ENCODE results near the gene CATSPER1.

The CATSPER1 gene

DNA sequence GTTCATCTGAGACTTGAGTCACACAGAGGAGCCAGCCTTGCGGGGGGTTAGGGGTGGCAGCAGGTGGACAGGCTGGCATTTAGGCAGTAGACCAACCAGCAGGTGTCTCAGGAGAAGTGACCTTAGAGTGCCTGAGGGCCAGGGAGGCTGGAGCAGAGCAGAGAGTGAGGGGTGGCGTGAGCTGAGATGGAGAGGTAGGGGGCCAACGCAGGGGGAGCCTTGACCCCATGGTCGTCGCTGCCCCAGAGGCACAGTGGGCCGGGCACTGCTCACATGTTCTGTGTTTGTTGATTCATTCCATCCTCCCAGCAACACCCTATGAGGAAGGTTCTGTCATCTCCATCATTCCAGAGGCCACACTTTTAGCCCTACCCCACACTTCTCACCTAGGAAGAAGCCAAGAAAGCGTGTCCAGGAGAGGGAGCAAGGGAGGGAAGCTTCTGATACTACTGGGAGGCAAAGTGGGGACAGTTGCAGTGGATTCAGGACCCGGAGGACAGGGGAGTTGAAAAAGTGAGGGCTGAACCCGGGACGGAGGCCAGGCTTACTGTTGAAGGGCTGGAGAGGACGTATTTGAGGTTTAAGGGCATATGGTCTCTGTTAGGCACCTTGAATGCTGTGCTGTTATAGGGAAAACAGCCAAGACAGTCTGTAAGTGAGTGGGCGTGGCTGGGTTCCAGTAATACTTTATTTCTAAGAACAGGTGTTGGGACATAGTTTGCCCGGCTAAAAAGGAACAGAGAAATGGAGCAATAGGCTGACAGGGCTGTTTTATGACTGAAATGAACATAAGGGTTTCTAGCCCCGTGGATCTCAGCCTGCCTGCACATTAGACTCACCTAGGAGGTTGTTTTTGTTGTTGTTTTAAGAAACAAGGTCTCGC is 57.4 kb downstream of the CATSPER1 start:
- no peak for DNase-seq

DNA sequence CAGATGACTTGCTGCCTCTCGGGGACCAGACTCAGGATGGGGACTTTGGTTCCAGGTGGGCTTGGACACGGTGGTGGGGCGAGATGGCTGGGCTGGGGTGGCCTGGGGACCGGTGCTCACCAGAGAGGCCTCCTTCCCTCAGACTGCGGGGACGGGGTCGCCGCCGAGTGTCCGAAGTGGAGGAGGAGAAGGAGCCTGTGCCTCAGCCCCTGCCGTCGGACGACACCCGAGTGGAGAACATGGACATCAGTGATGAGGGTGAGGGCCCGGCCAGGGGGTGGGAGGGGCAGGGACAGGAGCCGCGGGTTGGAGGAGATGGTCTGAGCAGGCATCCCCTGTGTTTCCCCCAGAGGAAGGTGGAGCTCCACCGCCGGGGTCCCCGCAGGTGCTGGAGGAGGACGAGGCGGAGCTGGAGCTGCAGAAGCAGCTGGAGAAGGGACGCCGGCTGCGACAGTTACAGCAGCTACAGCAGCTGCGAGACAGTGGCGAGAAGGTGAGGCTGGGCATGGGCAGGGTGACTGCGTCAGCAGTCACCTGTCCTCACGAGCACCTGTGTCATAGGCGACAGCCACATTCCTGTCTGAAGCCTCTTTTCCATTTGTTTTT is 58.8 kb downstream of the CATSPER1 start:
- DNase-seq: no peak

Data from CD4-positive, alpha-beta T cell treated with Interleukin-17A for 4 hours (primary cell).